ENCODE measurements around the gene ACSM3.
"Not testable (repeated sequence)": the region's sequence is repeated elsewhere in the genome, so short reads cannot be mapped to it uniquely, and the experiment has no call there.

ACSM3 gene

GRCh38 chr16:20761175-20761574 lies 2.6 kb upstream of the ACSM3 start:
- DNase-seq = no peak

GRCh38 chr16:20762404-20763123 lies 1.2 kb upstream of the ACSM3 start:
- DNase-seq = no peak

GRCh38 chr16:20764448-20764847 lies 634 bp downstream of the ACSM3 start:
- DNase-seq = not testable (repeated sequence)

GRCh38 chr16:20765732-20766131 lies 1.9 kb downstream of the ACSM3 start:
- DNase-seq = no peak

- DNase-seq = no peak
Observed at GRCh38 chr16:20766294-20766693, 2.5 kb downstream of the ACSM3 start.

- DNase-seq = no peak
Observed at GRCh38 chr16:20767577-20767976, 3.8 kb downstream of the ACSM3 start.

GRCh38 chr16:20768121-20768520 lies 4.3 kb downstream of the ACSM3 start:
- DNase-seq = no peak

- DNase-seq = no peak
Observed at GRCh38 chr16:20768818-20769217, 5.0 kb downstream of the ACSM3 start.

GRCh38 chr16:20773679-20774078 lies 9.9 kb downstream of the ACSM3 start:
- no peak for DNase-seq

- peak; percentile 59 to 63 for DNase-seq
Observed at GRCh38 chr16:20774703-20775362, 11.0 kb downstream of the ACSM3 start.

GRCh38 chr16:20781697-20782096 lies 17.9 kb downstream of the ACSM3 start:
- no peak for DNase-seq

- no peak for DNase-seq
Observed at GRCh38 chr16:20782470-20782869, 18.7 kb downstream of the ACSM3 start.

- DNase-seq = no peak
Observed at GRCh38 chr16:20784204-20784603, 20.4 kb downstream of the ACSM3 start.

- no peak for DNase-seq
Observed at GRCh38 chr16:20789130-20789529, 25.3 kb downstream of the ACSM3 start.

- DNase-seq = no peak
Observed at GRCh38 chr16:20791923-20792612, 28.3 kb downstream of the ACSM3 start.

- no peak for DNase-seq
Observed at GRCh38 chr16:20798364-20798763, 34.5 kb downstream of the ACSM3 start.

- peak; percentile 3 to 5 for DNase-seq
Observed at GRCh38 chr16:20799599-20799998, 35.8 kb downstream of the ACSM3 start.

- no peak for DNase-seq
Observed at GRCh38 chr16:20801278-20801677, 37.5 kb downstream of the ACSM3 start.

- DNase-seq = no peak
Observed at GRCh38 chr16:20803192-20803560, 39.4 kb downstream of the ACSM3 start.

- DNase-seq = no peak
Observed at GRCh38 chr16:20803561-20804214, 39.9 kb downstream of the ACSM3 start.

GRCh38 chr16:20805684-20806167 lies 41.9 kb downstream of the ACSM3 start:
- peak; percentile 58 to 64 for DNase-seq

GRCh38 chr16:20806168-20807050 lies 42.6 kb downstream of the ACSM3 start, which contains the start of the genes ERI2 and REXO5:
Gene ERI2, minus strand, starts transcription at chr16:20806472. Its CDS starts 42 bp downstream, at chr16:20806430.
Gene REXO5, plus strand, starts transcription at chr16:20806527. Its CDS starts 427 bp downstream, at chr16:20806954.
- peak; percentile 94 to 95 for DNase-seq

Data from SHP77 (cell line).